H9 (cell line): ENCODE results near the gene AKIP1. TPM values are rescaled to one million over a fixed set of nuclear protein-coding genes. Genes with fewer than 3 reads are reported as not detected.
A peak's percentile ranks its signal among the peaks of the same experiment; 100 is the strongest.

Experiments used
- DNase-seq: peaks from one replicate; pipeline ENCODE4 v3.0.0-alpha.2; 2017
- H2AFZ ChIP-seq: one replicate; pipeline ENCODE4 v1.6.1; 2013; ENCODE audit warnings: mild to moderate bottlenecking, low read length, control low read depth, moderate library complexity
- H2AK5ac ChIP-seq: 2 replicates; pipeline ENCODE4 v1.6.1; 2013; ENCODE audit warnings: low read length, control low read depth, mixed read lengths; ENCODE audit not compliant: insufficient read length
- H2BK120ac ChIP-seq: one replicate; pipeline ENCODE4 v1.6.1; 2013; ENCODE audit warnings: low read depth, mild to moderate bottlenecking, low read length, control low read depth, inconsistent platforms; ENCODE audit not compliant: poor library complexity, severe bottlenecking
- H2BK12ac ChIP-seq: 2 replicates; pipeline ENCODE4 v1.6.1; 2013; ENCODE audit warnings: low read length, control low read depth, mixed read lengths, low read depth; ENCODE audit not compliant: insufficient read length
- H2BK15ac ChIP-seq: 2 replicates; pipeline ENCODE4 v1.6.1; 2013; ENCODE audit warnings: low read depth, low read length, control low read depth
- H2BK20ac ChIP-seq: one replicate; pipeline ENCODE4 v1.6.1; 2013; ENCODE audit warnings: low read depth, mild to moderate bottlenecking, low read length, control low read depth, inconsistent platforms; ENCODE audit not compliant: poor library complexity, severe bottlenecking
- H2BK5ac ChIP-seq: 2 replicates; pipeline ENCODE4 v1.6.1; 2013; ENCODE audit warnings: low read length, control low read depth, mixed read lengths; ENCODE audit not compliant: insufficient read length
- H3K14ac ChIP-seq: 2 replicates; pipeline ENCODE4 v1.6.1; 2013; ENCODE audit warnings: low read length, control low read depth; ENCODE audit not compliant: insufficient read depth
- H3K18ac ChIP-seq: 2 replicates; pipeline ENCODE4 v1.6.1; 2013; ENCODE audit warnings: low read depth, mild to moderate bottlenecking, mixed read lengths, low read length, control low read depth; ENCODE audit not compliant: insufficient read length
- H3K23ac ChIP-seq: 2 replicates; pipeline ENCODE4 v1.6.1; 2013; ENCODE audit warnings: low read length, control low read depth, mixed read lengths, low read depth; ENCODE audit not compliant: insufficient read length
- H3K23me2 ChIP-seq: 2 replicates; pipeline ENCODE4 v1.6.1; 2013; ENCODE audit warnings: low read depth, mild to moderate bottlenecking, mixed read lengths, low read length, control low read depth; ENCODE audit not compliant: insufficient read length, poor library complexity, severe bottlenecking
- H3K27ac ChIP-seq: 2 replicates; pipeline ENCODE4 v1.5.1; 2013; ENCODE audit warnings: low read length, control low read depth, mixed read lengths, low read depth; ENCODE audit not compliant: insufficient read length
- H3K27me3 ChIP-seq: 2 replicates; pipeline ENCODE4 v1.6.1; 2013; ENCODE audit warnings: low read length, control low read depth, inconsistent platforms; ENCODE audit not compliant: insufficient read depth
- H3K4ac ChIP-seq: 2 replicates; pipeline ENCODE4 v1.6.1; 2013; ENCODE audit warnings: low read depth, mild to moderate bottlenecking, control low read depth, inconsistent platforms, low read length, moderate library complexity
- H3K4me1 ChIP-seq: 2 replicates; pipeline ENCODE4 v1.6.1; 2013; ENCODE audit warnings: low read length, control low read depth, inconsistent platforms; ENCODE audit not compliant: insufficient read depth
- H3K4me2 ChIP-seq: 2 replicates; pipeline ENCODE4 v1.6.1; 2013; ENCODE audit warnings: low read length, control low read depth, mixed read lengths; ENCODE audit not compliant: insufficient read length, insufficient read depth
- H3K56ac ChIP-seq: 2 replicates; pipeline ENCODE4 v1.6.1; 2013; ENCODE audit warnings: low read depth, mild to moderate bottlenecking, mixed read lengths, low read length, control low read depth; ENCODE audit not compliant: insufficient read length
- H3K79me1 ChIP-seq: 2 replicates; pipeline ENCODE4 v1.6.1; 2013; ENCODE audit warnings: low read depth, mild to moderate bottlenecking, moderate library complexity, low read length, control low read depth, inconsistent platforms; ENCODE audit not compliant: insufficient read depth, poor library complexity, severe bottlenecking
- H3K79me2 ChIP-seq: 2 replicates; pipeline ENCODE4 v1.6.1; 2013; ENCODE audit warnings: low read length, control low read depth, inconsistent platforms; ENCODE audit not compliant: insufficient read depth
- H3K9ac ChIP-seq: 2 replicates; pipeline ENCODE4 v1.6.1; 2013; ENCODE audit warnings: low read length, control low read depth, mixed read lengths; ENCODE audit not compliant: insufficient read length; ENCODE audit errors: extremely low read depth
- H3K9me3 ChIP-seq: one replicate; pipeline ENCODE4 v1.6.1; 2013; ENCODE audit warnings: low read depth, low read length, inconsistent platforms; ENCODE audit not compliant: control insufficient read depth
- H3T11ph ChIP-seq: one replicate; pipeline ENCODE4 v1.6.1; 2013; ENCODE audit warnings: mild to moderate bottlenecking, low read length, control low read depth, inconsistent platforms
- H4K20me1 ChIP-seq: one replicate; pipeline ENCODE4 v1.6.1; 2013; ENCODE audit not compliant: control insufficient read depth, insufficient read length, insufficient read depth
- H4K5ac ChIP-seq: 2 replicates; pipeline ENCODE4 v1.6.1; 2013; ENCODE audit warnings: low read depth, mild to moderate bottlenecking, mixed read lengths, low read length, control low read depth; ENCODE audit not compliant: insufficient read length
- H4K8ac ChIP-seq: replicated peaks from 2 replicates; pipeline ENCODE4 v1.6.1; 2013; ENCODE audit warnings: low read length, control low read depth, mixed read lengths, low read depth; ENCODE audit not compliant: insufficient read length
- H4K91ac ChIP-seq: 2 replicates; pipeline ENCODE4 v1.6.1; 2013; ENCODE audit warnings: low read depth, mild to moderate bottlenecking, moderate library complexity, mixed read lengths, low read length, control low read depth; ENCODE audit not compliant: insufficient read length
- H3K27ac Mint-ChIP-seq, 3 experiments: 2 replicates in 2 of 3; 3 replicates in 1 of 3; pipeline ENCODE4 v1.8.0; 2020 to 2021; ENCODE audit warnings: mixed read lengths in 3 of 3, mild to moderate bottlenecking in 1 of 3, moderate library complexity in 1 of 3
- H3K27me3 Mint-ChIP-seq: 2 replicates; pipeline ENCODE4 v1.8.0; 2021; ENCODE audit warnings: low read depth, mild to moderate bottlenecking, moderate library complexity, mixed read lengths
- H3K36me3 Mint-ChIP-seq, 3 experiments: 2 replicates in 2 of 3; 3 replicates in 1 of 3; pipeline ENCODE4 v1.8.0; 2020 to 2021; ENCODE audit warnings: low read depth in 3 of 3, mixed read lengths in 3 of 3; ENCODE audit not compliant: insufficient read depth in 1 of 3
- H3K4me1 Mint-ChIP-seq, 2 experiments: 2 replicates each; pipeline ENCODE4 v1.8.0; 2020; ENCODE audit warnings: mixed read lengths in 2 of 2
- H3K4me3 Mint-ChIP-seq, 2 experiments: 2 replicates in 1 of 2; 3 replicates in 1 of 2; pipeline ENCODE4 v1.8.0; 2020 to 2021; ENCODE audit warnings: mild to moderate bottlenecking in 2 of 2, mixed read lengths in 2 of 2, moderate library complexity in 1 of 2
- H3K9me3 Mint-ChIP-seq, 2 experiments: 2 replicates in 1 of 2; 3 replicates in 1 of 2; pipeline ENCODE4 v1.8.0; 2020; ENCODE audit warnings: mild to moderate bottlenecking in 2 of 2, mixed read lengths in 2 of 2, moderate library complexity in 1 of 2
- WGBS: extraction: QIAGEN DNeasy Blood & Tissue Kit; methylation state at CpG from one replicate; pipeline ENCODE4 v1.1.7; 2013; ENCODE audit warnings: missing lambda C conversion rate, low lambda C conversion rate, mixed read lengths; ENCODE audit not compliant: insufficient read length; ENCODE audit errors: extremely low coverage; 5-methylcytosine and 5-hydroxymethylcytosine counted together
- total RNA-seq: library from RNA; stranded (reverse); gene quantifications from 2 replicates; pipeline ENCODE4 v1.2.1, GENCODE V29; 2021
- TF ChIP-seq, protein P1 (sequence below): fragments of 200-600 bp; sonication (generic); conservative IDR thresholded peaks from 3 replicates; pipeline ENCODE4 v1.8.0; 2021; ENCODE audit warnings: antibody characterized with exemption, mild to moderate bottlenecking

Gene AKIP1
- total RNA-seq, 1 experiment from 2014 or later: 21.0 TPM

DNA sequence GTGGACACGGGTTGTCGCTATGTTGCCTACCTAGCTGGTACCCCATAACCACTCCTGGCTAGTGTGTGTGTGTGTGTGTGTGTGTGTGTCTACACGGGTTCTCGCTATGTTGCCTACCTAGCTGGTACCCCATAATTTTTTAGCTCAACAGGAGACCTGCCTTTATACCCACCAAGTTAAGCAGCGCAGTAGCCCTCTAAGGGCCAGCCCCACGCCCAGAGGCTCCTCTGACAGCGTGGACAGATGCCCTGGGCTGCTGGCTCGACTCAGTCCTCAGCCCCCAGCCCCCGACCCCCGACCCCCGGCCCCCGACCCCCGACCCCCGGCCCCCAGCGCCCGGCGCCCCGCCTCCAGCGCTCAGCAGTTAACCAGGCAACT is 351 bp upstream of the AKIP1 start:
- TF ChIP-seq, protein P1, sequence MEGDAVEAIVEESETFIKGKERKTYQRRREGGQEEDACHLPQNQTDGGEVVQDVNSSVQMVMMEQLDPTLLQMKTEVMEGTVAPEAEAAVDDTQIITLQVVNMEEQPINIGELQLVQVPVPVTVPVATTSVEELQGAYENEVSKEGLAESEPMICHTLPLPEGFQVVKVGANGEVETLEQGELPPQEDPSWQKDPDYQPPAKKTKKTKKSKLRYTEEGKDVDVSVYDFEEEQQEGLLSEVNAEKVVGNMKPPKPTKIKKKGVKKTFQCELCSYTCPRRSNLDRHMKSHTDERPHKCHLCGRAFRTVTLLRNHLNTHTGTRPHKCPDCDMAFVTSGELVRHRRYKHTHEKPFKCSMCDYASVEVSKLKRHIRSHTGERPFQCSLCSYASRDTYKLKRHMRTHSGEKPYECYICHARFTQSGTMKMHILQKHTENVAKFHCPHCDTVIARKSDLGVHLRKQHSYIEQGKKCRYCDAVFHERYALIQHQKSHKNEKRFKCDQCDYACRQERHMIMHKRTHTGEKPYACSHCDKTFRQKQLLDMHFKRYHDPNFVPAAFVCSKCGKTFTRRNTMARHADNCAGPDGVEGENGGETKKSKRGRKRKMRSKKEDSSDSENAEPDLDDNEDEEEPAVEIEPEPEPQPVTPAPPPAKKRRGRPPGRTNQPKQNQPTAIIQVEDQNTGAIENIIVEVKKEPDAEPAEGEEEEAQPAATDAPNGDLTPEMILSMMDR: no peak
- Histone ChIP-seq H4K5ac (no peak overlapping the region), H3K27ac (no peak overlapping the region), H3T11ph (no peak overlapping the region), H3K4me2 (peak overlapping the region; percentile 83), H2BK20ac (no peak overlapping the region), H3K23ac (no peak overlapping the region), H3K9ac (no peak overlapping the region), H3K79me2 (no peaks in the 10 kb centered on the region; the same call in 1 of the 2 replicates), H3K4ac (no peak overlapping the region), H3K18ac (no peak overlapping the region), H3K9me3 (no peaks in the 10 kb centered on the region), H2BK15ac (no peak overlapping the region), H4K91ac (no peak overlapping the region), H2BK12ac (no peak overlapping the region), H2AK5ac (no peak overlapping the region), H3K56ac (no peak overlapping the region), H2BK5ac (no peak overlapping the region), H2BK120ac (no peak overlapping the region), H3K4me1 (peaks cover 4% of the 10 kb centered on the region; the same call in 1 of the 2 replicates), H3K23me2 (peaks cover 6% of the 10 kb centered on the region), H3K27me3 (no peaks in the 10 kb centered on the region; the same call in 1 of the 2 replicates), H3K14ac (no peak overlapping the region), H4K20me1 (no peaks in the 10 kb centered on the region), H3K79me1 (no peaks in the 10 kb centered on the region), H4K8ac (no peak overlapping the region), H2AFZ (no peak overlapping the region)
- no CpG with 5 or more reads among the region's 19 CpGs for WGBS
- Mint-ChIP-seq H3K36me3 (peaks cover 2 to 16% (median 10%) of the 10 kb centered on the region in 3 experiments), H3K4me1 (peaks cover 21 to 26% of the 10 kb centered on the region in 2 experiments), H3K4me3 (peak overlapping the region; percentile 82 to 84), H3K9me3 (no peaks in the 10 kb centered on the region), H3K27me3 (peaks cover 30% of the 10 kb centered on the region), H3K27ac (no peak overlapping the region)
- no peak for DNase-seq
